ENCODE measurements around the gene TBX3. TPM values are rescaled to one million over a fixed set of nuclear protein-coding genes. Genes with fewer than 3 reads are reported as not detected.

TBX3 gene
- total RNA-seq, 2 experiments from 2014 or later = not detected

- DNase-seq = no peak
- ATAC-seq = no peak
- Mint-ChIP-seq H3K4me3 (no peak overlapping the region), H3K4me1 (ENCODE audit: low read depth) (no peaks in the 10 kb centered on the region), H3K27me3 (ENCODE audit: low read depth) (no peaks in the 10 kb centered on the region), H3K27ac (no peak overlapping the region), H3K36me3 (ENCODE audit: low read depth) (no peaks in the 10 kb centered on the region), H3K9me3 (ENCODE audit: insufficient read depth) (no peaks in the 10 kb centered on the region)
- POLR2A ChIA-PET = no interaction called here
- CTCF ChIA-PET = no interaction called here
Observed at GRCh38 chr12:114656906-114657596, 26.9 kb downstream of the TBX3 start.

GRCh38 chr12:114655934-114656749 lies 27.8 kb downstream of the TBX3 start:
- H3K4me3 Mint-ChIP-seq = no peak overlapping the region
- POLR2A ChIA-PET = no interaction called here

GRCh38 chr12:114649585-114649984 lies 34.4 kb downstream of the TBX3 start:
- H3K4me1 Mint-ChIP-seq (ENCODE audit: low read depth) = no peaks in the 10 kb centered on the region
- CTCF ChIA-PET = no interaction called here
- ATAC-seq = no peak
- H3K9me3 Mint-ChIP-seq (ENCODE audit: insufficient read depth) = no peaks in the 10 kb centered on the region
- no peak overlapping the region for H3K4me3 Mint-ChIP-seq
- no peak overlapping the region for H3K27ac Mint-ChIP-seq
- no peak for DNase-seq
- H3K36me3 Mint-ChIP-seq (ENCODE audit: low read depth) = no peaks in the 10 kb centered on the region
- no peaks in the 10 kb centered on the region for H3K27me3 Mint-ChIP-seq (ENCODE audit: low read depth)
- POLR2A ChIA-PET = no interaction called here

More at GRCh38 chr12:114655934-114656749, 27.8 kb downstream of the TBX3 start:
- ATAC-seq (no peak), DNase-seq (no peak)
- Mint-ChIP-seq H3K36me3 (ENCODE audit: low read depth) (no peaks in the 10 kb centered on the region), H3K9me3 (ENCODE audit: insufficient read depth) (no peaks in the 10 kb centered on the region), H3K27ac (no peak overlapping the region), H3K27me3 (ENCODE audit: low read depth) (no peaks in the 10 kb centered on the region), H3K4me1 (ENCODE audit: low read depth) (no peaks in the 10 kb centered on the region)
- CTCF ChIA-PET = interaction anchor here (0.6 kb wide), 1 partner anchor 740 kb away, joined by 3 read pairs; no protein-coding TSS in a partner anchor

- no peak for ATAC-seq
- H3K4me3 Mint-ChIP-seq = no peak overlapping the region
- DNase-seq = no peak
- ChIA-PET CTCF (no interaction called here), POLR2A (no interaction called here)
- no peaks in the 10 kb centered on the region for H3K27me3 Mint-ChIP-seq (ENCODE audit: low read depth)
- H3K9me3 Mint-ChIP-seq (ENCODE audit: insufficient read depth) = no peaks in the 10 kb centered on the region
- no peak overlapping the region for H3K27ac Mint-ChIP-seq
- no peaks in the 10 kb centered on the region for H3K36me3 Mint-ChIP-seq (ENCODE audit: low read depth)
- no peaks in the 10 kb centered on the region for H3K4me1 Mint-ChIP-seq (ENCODE audit: low read depth)
Observed at GRCh38 chr12:114648711-114649110, 35.3 kb downstream of the TBX3 start.

- CTCF ChIA-PET = no interaction called here
- Mint-ChIP-seq H3K4me1 (ENCODE audit: low read depth) (no peaks in the 10 kb centered on the region), H3K27ac (no peak overlapping the region), H3K36me3 (ENCODE audit: low read depth) (no peaks in the 10 kb centered on the region), H3K4me3 (no peak overlapping the region), H3K9me3 (ENCODE audit: insufficient read depth) (no peaks in the 10 kb centered on the region), H3K27me3 (ENCODE audit: low read depth) (no peaks in the 10 kb centered on the region)
- ATAC-seq = no peak
- no peak for DNase-seq
- POLR2A ChIA-PET = no interaction called here
Observed at GRCh38 chr12:114638790-114639435, 45.1 kb downstream of the TBX3 start.

- ChIA-PET CTCF (no interaction called here), POLR2A (interaction anchor here (0.6 kb wide), 1 partner anchor 42 kb away, joined by 4 read pairs; no protein-coding TSS in a partner anchor)
- Mint-ChIP-seq H3K9me3 (ENCODE audit: insufficient read depth) (no peaks in the 10 kb centered on the region), H3K4me3 (no peak overlapping the region), H3K4me1 (ENCODE audit: low read depth) (no peaks in the 10 kb centered on the region), H3K27ac (no peak overlapping the region), H3K27me3 (ENCODE audit: low read depth) (no peaks in the 10 kb centered on the region), H3K36me3 (ENCODE audit: low read depth) (no peaks in the 10 kb centered on the region)
- ATAC-seq (no peak), DNase-seq (no peak)
Observed at GRCh38 chr12:114636723-114637480, 47.1 kb downstream of the TBX3 start.

GRCh38 chr12:114631242-114631641 lies 52.7 kb downstream of the TBX3 start:
- ChIA-PET POLR2A (no interaction called here), CTCF (no interaction called here)
- H3K9me3 Mint-ChIP-seq (ENCODE audit: insufficient read depth) = no peaks in the 10 kb centered on the region
- H3K4me1 Mint-ChIP-seq (ENCODE audit: low read depth) = no peaks in the 10 kb centered on the region
- no peaks in the 10 kb centered on the region for H3K36me3 Mint-ChIP-seq (ENCODE audit: low read depth)
- H3K27me3 Mint-ChIP-seq (ENCODE audit: low read depth) = no peaks in the 10 kb centered on the region
- ATAC-seq (no peak), DNase-seq (no peak)
- no peak overlapping the region for H3K27ac Mint-ChIP-seq
- H3K4me3 Mint-ChIP-seq = no peak overlapping the region

GRCh38 chr12:114628199-114628598 lies 55.8 kb downstream of the TBX3 start:
- no peaks in the 10 kb centered on the region for H3K36me3 Mint-ChIP-seq (ENCODE audit: low read depth)
- H3K27me3 Mint-ChIP-seq (ENCODE audit: low read depth) = no peaks in the 10 kb centered on the region
- CTCF ChIA-PET = no interaction called here
- no peak overlapping the region for H3K27ac Mint-ChIP-seq
- no peak for ATAC-seq
- no peak for DNase-seq
- no peaks in the 10 kb centered on the region for H3K4me1 Mint-ChIP-seq (ENCODE audit: low read depth)
- H3K9me3 Mint-ChIP-seq (ENCODE audit: insufficient read depth) = no peaks in the 10 kb centered on the region
- H3K4me3 Mint-ChIP-seq = no peak overlapping the region
- POLR2A ChIA-PET = interaction anchor here (0.6 kb wide), 1 partner anchor 118 kb away, joined by 4 read pairs; no protein-coding TSS in a partner anchor

- no peak for ATAC-seq
- POLR2A ChIA-PET = no interaction called here
Observed at GRCh38 chr12:114627393-114627792, 56.6 kb downstream of the TBX3 start.

GRCh38 chr12:114625294-114625851 lies 58.6 kb downstream of the TBX3 start:
- POLR2A ChIA-PET = no interaction called here
- Mint-ChIP-seq H3K4me3 (no peak overlapping the region), H3K27ac (no peak overlapping the region), H3K36me3 (ENCODE audit: low read depth) (no peaks in the 10 kb centered on the region), H3K4me1 (ENCODE audit: low read depth) (no peaks in the 10 kb centered on the region), H3K27me3 (ENCODE audit: low read depth) (no peaks in the 10 kb centered on the region), H3K9me3 (ENCODE audit: insufficient read depth) (no peaks in the 10 kb centered on the region)
- CTCF ChIA-PET = no interaction called here
- DNase-seq (peak; percentile 48), ATAC-seq (no peak)

More at GRCh38 chr12:114627393-114627792, 56.6 kb downstream of the TBX3 start:
- no peaks in the 10 kb centered on the region for H3K9me3 Mint-ChIP-seq (ENCODE audit: insufficient read depth)
- DNase-seq = no peak
- H3K4me3 Mint-ChIP-seq = no peak overlapping the region
- no peaks in the 10 kb centered on the region for H3K4me1 Mint-ChIP-seq (ENCODE audit: low read depth)
- no peaks in the 10 kb centered on the region for H3K27me3 Mint-ChIP-seq (ENCODE audit: low read depth)
- CTCF ChIA-PET = no interaction called here
- H3K36me3 Mint-ChIP-seq (ENCODE audit: low read depth) = no peaks in the 10 kb centered on the region
- H3K27ac Mint-ChIP-seq = no peak overlapping the region

- Mint-ChIP-seq H3K27ac (no peak overlapping the region), H3K27me3 (ENCODE audit: low read depth) (no peaks in the 10 kb centered on the region), H3K4me1 (ENCODE audit: low read depth) (no peaks in the 10 kb centered on the region), H3K9me3 (ENCODE audit: insufficient read depth) (no peaks in the 10 kb centered on the region), H3K4me3 (no peak overlapping the region), H3K36me3 (ENCODE audit: low read depth) (no peaks in the 10 kb centered on the region)
- POLR2A ChIA-PET = no interaction called here
- DNase-seq (no peak), ATAC-seq (no peak)
- CTCF ChIA-PET = interaction anchor here (1.1 kb wide), 1 partner anchor 643 kb away, joined by 5 read pairs; no protein-coding TSS in a partner anchor
Observed at GRCh38 chr12:114623737-114624136, 60.2 kb downstream of the TBX3 start.

Data from activated CD8-positive, alpha-beta T cell treated with anti-CD3 and anti-CD28 coated beads, Interleukin-2, amount 10 ng/mL, durations not matched to agents 7 days and 5 days (primary cell).